ENCODE measurements around the gene DPP6.

DPP6 gene

DNA sequence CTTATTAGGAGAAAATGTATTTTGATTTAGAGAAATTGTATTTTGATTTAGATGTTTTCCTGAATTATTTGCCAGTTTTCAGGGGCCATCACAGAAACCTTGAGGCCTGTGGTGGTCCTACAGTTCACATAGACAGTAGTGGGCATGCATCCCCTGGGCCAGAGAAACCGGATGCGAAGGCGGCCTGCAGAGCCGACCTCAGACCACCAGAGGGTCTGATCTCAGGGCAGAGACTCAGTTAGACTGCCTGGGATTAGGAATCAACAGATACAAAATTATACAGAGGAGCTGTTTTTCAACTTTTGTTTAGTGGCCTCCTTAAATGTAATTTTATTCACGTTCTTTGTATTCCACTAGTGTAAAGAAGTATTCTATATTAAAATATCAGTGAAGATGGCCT, 792.3 kb downstream of the DPP6 start:
- DNase-seq = no peak

DNA sequence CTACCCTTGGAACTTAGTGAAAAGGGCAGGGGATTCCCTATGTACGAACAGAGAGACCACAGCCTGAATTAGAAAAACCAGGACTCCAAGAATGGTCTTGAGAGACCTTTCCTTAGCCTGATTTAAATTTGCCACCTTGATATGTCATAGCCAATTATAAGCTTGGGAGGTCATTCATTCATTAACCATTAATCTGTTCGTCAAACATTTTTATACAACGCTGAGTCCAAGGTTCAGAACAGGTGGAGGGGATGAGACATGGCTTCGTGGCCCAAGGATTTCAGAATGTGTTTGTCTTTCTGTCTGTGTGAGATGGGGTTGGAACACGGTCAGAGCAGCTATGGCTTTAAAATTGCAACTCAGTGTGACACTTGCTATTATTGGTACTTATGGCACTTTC, 792.8 kb downstream of the DPP6 start:
- no peak for DNase-seq

DNA sequence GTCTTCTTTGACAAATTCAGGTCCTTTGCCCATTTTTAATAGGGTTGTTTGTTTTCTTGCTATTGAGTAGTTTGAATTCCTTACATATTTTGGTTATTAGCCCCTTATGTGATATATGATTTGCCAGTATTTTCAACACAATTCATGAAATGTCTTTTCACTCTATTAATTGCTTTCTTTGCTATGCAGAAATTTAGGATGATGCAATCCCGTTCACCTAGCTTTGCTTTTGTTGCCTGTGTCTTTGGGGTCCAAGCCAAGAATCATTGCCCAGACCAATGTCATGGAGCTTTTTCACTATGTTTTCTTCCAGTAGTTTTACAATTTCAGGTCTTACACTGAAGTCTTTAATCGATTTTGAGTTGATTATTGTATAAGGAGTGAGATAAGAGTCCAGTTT, 796.3 kb downstream of the DPP6 start:
- no peak for DNase-seq

DNA sequence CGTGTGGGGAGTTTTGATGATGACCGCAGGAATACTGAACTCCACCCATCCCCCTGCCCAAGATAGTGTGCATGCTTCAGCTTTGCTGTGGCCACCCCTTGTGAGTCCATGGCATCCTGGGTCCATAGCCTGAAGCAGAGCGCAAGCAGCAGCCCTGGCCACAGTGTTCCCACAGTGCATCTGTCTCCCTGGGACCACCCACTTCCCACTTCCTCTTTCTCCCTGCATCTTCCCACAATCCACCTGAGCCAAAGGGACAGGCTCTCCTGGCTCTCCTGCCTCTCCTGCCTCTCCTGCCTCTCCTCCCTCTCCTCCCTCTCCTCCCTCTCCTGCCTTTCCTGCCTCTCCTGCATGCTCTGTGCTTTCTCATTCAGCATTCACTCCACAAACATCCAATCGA, 800.0 kb downstream of the DPP6 start:
- DNase-seq = no peak

DNA sequence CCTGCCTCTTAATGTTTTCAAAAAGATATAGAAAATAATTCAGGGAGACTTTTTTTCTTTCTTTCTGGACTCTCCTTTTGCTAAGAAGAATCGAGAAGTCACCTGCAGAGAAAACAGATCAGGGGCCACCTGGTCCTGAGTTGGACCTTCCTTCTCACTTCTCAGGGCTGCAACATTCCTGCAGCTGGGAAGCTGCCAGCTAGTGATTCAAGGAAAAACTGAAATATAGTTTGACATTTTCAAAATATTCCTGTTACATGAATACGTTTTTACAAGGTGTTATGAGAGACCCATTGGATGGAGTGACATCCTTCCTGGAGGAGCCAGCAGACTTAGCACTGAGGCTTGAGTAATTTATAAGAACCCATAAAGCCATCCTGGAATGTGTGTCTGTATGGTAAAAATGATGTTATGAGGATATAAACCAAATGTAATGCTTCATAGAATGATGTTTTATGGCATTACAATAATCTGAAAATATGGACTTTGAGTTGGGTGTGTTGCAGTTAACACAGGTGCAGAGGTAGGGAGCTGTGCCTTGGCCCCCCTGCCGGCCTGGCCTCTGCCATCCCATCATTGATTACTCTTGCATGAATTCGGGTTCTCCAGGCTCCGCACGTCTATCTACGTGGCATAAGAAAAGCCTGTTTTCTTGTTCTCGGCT, 801.0 kb downstream of the DPP6 start:
- DNase-seq = no peak

DNA sequence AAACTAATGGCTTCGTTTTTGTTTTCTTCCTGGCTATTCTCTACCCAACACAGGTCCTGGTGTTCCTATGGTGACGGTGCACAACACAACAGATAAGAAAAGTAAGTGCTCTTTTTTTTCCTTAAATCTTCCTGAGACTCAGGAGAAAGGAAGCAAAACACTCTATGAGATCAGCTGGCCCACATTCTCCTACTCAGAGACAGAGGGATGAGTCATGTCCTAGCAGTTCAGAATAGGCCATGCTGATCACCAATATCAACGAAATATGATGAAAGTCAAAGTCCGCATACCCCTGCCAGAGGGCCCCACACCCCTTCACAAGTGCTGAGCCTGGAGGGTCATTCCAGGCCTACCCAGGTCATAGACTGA, 801.5 kb downstream of the DPP6 start:
- no peak for DNase-seq

DNA sequence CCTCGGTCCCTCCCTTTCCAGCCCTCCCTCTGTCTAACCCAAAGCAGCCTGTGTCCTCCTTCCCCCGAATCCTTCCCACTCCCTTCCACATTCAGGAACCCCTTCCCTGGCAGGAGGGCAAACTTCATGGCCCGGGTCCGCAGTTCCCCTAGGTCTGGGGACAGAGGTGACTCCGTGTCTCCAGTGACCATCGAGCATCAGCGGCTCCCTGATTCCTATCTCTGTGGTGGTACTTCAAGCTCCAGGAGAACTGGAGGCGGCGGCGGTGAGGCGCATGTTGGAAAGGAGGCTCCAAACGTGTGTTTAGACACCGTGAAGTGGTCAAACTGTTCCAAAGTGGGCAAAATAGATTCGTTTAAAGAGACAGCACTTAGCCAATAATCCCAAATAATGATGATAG, 802.6 kb downstream of the DPP6 start:
- no peak for DNase-seq

DNA sequence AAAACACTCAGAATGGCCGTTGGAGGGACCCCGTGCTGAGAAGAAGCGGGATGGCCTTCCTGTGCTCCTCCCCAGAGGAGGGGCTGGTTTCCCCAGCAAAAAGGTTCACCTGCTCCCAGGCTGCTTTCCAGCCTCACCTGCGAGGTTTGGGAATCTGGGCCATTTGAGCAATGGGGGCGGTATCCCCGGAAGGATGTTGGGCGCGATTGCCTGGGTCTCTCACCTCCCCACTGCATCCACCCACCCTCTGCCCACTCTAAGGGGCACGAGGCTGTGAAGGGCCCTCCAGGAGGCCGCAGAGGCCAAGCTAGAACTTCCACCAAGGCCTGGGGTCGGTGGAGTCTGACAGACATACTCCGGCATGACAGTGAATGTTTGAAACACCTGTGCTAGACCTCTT, 803.2 kb downstream of the DPP6 start:
- no peak for DNase-seq

DNA sequence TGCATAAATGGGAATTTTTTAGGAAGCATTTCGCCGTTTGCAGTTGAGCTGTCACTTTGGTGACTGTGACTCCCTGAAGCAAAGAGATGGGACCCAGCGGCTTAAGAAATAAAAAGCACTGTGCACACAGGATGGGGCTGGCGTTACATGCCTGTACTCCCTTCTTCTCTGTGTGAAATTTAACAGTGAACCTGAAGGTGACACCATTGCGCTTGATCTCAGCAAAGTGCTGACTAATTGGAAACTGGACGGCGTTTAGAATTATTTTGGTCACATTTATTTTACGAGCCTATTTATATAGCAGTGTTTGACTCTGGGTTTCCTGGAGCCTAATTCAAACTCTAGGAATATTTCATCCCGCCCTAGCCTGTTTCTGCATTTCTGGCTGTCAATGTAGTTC, 804.5 kb downstream of the DPP6 start:
- no peak for DNase-seq

DNA sequence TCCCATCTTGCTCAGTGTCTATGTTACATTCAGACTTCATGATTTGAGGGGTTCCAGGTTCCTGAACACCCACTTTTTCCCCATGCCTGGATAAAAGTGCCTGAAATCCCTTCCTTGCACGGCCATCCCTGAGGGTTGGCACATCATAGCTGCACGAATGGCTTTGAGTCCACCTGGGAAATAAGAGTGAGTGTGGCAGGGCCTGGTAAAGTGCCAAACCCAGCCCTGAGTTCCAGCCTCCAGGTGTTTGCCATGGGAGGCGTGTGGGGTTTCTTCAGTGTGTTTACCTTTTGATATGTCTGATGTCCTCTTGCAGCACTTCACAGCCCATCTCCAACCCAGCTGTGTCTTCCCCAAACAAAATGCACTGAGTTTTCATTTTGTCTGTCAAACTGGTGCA, 805.0 kb downstream of the DPP6 start:
- DNase-seq = no peak

DNA sequence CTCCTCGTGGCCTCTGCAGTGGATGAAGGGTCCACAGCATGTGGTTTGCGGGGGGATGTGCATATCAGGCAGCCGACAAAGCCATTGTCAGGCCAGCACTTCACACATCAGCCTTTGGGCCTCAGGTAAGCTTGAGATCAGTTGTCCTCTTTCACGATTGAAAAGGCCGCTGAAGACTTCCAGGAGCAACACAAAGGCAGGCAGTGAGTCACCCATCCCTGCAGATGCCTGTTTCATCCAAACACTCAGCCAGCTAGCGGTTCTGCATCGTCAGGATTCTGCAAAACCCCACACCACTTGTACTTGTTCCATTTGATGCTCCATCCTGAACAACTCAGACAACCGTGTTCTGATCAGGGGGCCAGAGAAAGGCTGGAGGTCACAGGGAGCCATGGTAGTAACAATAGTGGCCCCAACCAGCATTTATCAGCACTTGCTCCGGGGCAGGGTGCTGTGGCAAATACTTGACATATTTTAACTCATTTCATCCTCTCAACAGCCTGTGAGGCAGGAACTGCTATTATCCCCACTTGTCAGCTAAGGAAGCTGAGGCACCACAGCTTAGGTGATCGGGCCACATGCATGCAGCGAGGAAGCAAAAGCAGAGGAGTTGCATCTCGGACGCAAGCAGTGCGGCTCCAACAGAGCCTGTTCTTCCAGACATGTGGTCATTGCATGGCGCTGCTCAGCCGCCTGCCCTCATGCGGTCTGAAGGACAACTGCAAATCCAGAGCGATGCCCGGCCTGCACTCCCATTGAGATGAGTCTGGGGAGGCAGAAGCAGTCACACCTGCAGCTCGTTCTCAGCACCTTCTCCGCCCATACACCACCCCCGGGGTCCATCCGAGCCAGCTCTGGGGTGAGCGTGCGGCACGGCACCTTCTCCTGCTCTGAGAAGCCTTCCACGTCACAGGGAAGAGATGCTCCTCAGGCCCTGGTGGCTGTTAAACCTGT, 805.8 kb downstream of the DPP6 start:
- no peak for DNase-seq

DNA sequence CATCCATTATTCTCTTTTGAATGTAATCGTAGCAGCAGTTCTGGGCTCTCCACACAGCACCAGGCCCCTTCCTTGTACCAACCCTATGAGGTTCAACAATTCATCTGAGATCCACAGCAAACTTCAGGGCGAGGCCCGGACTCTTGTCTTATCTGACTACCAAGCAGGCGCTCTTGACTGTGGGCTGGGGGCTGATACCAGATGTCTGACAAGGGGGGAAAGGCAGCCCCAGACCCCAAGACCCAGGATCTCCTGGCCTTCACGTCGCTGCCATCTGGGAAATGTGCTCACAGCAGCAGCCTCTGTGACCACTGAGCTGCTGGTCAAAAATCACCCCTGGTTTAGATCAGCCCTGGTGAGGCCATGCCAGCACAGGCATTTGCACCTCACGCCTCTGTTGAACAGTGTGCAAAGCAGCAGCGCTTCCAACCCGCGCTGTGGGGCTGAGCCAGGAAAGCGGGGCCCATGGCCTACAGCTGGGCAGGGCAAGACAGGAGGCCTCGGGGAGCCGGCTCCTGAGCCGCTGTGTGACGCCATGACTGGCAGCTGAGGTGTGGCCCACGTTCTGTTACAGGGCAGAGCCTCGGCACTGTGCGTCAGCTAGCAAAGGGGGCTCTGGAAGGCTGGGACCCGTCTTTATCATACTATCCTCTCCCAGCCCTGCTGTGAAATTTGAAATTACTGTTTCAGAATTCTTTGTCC, 806.8 kb downstream of the DPP6 start:
- DNase-seq = no peak

DNA sequence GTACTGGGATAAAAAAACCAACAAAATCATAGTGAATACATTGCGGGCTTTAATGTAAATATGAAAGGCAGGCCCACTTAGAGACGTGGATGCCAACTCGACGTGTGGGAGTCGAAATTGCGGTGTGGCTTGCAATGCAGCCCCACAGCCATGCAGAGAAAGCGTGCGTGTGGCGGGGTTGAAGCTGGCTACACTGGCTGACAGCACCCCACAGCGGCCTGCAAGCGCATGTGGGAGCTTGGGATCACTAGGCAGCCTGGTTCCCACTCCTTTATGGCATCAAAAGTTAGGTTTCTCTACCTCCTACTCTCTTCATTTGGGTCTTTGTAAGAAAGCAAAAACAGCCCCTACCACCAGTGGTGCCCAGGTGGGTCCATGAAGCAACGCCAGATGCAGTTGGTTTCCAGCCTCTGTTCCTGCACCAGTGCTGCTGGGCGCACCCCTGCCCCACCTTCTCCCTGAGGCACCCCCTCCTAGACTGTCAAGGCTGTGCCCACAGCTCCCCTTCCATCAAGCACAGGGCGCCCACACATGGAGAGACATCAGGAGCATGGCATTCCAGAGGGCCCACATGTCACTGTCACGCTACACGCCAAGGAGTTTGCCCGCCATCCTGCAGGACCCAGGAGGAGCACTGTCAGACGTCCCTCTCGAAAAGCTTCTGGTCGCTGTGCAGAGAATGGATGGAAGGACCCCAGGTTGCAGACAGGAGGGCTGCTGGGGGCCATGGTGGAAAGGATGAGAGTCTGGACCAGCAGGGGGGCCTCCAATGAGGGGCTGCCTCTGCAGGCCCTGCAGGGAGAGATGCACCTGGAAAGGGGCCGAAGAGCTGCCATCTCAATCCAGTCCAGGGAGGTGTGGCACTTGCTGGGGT, 807.8 kb downstream of the DPP6 start:
- DNase-seq = no peak

DNA sequence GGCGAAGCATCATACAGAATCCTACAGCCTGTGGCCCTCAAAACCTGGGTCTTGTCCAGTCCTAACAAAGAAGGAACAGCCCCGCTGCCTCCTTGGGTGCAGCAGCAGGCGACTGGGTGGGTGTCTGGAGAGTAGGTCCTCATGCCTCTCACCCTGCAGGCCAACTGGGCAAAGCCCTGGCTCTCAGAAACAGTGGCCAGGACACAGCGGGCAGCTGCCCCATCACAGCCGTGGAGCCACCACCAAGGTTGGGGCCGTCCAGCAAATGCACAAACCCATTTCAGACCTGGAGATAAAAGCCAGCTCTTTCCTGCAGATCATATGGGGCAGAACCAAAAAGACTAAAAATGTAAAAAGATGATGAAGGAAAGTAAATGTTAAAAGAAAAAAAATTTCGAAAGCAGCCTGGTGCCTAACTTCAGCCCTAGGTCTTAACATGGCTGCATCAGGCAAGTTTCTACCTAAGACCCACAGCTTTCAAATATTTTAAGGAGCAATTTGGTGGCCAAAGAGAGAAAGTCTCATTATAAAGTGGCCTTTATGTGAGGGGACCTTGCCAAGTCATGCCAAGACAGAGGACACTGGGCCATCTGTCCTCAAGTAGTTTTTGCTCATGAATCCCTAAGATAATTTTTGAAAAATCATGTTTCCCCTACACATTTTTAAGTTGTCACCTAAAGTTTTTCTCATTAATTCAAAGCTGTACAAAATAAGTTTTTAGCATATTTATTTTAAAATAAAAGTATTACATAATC, 808.6 kb downstream of the DPP6 start:
- DNase-seq = no peak

DNA sequence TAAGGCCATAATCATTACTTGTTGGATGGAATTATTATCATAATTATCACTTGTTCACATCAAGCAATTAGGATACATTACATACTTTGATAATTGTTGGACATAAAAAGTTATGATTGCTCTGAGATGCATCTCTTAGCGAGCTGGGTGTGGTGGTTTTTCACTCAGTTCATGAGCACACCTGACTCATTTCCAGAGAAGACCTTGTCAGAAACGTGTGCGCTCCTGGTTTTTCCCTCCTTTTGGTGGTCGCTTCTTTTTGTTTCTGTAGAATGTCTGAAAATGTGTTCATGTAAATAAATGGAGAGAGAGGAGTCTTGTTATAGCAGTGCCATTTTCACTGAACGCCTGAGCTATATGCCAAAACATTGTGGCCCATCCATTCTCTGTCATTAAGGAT, 809.4 kb downstream of the DPP6 start:
- no peak for DNase-seq

DNA sequence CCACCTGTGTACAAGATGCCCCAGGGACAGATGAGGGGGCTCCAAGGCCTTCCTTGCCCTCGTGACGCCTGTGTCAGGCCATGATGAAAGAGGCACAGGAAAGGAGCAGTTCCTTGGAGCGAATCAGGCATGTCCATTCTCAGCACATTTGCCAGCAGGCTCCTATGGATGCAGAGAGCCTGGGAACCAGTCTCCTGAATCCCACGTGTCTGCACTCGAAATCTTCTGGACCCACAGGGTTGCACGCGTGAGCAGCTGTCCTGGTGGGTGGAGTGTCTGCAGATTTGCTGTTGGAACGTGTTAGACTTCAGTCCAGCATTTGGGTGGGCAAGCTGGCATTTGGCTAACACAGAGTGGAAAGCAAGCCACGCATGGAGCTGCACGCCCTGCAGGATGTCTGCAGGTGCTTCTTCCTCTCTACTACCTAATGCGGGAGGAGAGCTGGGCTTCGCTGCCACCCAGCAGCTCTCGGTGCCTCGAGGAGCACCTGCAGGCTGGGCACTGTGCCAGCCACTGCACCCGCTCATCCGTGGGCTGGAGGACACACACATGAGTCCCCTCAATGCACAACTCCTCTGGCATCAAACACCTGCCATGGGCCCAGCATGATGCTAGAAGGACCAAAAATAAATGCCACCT, 810.1 kb downstream of the DPP6 start:
- DNase-seq = no peak

DNA sequence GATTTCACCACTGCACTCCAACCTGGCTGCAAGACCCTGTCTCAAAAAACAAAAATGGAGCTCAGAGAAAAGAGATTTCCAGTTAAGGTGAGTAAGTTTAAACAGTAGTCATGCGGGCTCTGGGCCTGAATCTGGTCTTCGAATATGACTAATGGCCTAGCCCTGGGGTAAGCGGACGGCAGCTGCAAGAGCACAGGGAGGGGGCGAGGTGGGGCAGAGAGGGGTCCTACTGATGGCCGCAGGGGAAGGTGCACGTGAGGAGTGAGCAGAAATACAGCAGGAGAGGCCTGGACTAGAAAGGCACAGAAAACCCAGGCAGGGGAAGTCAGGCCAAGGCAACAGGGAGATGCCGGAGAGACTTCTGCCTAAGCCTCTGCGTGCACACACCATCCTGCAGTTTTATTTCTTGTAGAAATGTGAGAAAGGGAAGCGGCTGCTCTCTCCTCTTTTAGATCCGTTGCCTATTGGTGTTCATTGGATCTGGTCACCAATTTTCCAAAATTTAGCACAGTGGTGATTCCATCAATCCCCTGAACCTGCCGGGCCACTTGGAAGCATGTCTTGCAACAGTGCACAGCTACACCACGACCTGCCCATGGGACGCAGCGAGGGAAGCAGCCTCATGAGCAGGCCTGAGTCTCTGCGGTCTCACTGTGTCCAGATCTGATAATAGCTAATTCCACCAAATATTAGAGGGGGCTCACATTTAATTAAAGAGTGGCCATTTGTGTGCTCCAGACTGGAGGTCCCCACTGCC, 811.7 kb downstream of the DPP6 start:
- DNase-seq = no peak

DNA sequence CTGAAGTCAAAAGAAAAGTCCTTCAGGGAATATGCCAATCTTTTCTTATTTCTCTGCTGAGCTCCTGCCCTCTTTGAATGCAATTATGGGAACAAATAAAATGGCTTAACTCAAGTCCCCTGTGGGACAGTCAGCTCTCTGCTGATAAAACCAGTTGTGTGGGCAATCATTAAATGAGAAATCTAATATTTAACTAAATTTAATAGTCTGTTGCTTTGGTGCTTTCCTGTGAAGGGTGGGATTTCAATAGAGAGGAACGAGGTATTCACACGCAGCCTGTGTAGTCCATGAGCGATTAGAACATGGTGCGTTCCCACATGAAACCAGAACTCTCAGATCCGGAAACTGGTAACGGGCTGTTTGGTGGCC, 812.3 kb downstream of the DPP6 start:
- no peak for DNase-seq

DNA sequence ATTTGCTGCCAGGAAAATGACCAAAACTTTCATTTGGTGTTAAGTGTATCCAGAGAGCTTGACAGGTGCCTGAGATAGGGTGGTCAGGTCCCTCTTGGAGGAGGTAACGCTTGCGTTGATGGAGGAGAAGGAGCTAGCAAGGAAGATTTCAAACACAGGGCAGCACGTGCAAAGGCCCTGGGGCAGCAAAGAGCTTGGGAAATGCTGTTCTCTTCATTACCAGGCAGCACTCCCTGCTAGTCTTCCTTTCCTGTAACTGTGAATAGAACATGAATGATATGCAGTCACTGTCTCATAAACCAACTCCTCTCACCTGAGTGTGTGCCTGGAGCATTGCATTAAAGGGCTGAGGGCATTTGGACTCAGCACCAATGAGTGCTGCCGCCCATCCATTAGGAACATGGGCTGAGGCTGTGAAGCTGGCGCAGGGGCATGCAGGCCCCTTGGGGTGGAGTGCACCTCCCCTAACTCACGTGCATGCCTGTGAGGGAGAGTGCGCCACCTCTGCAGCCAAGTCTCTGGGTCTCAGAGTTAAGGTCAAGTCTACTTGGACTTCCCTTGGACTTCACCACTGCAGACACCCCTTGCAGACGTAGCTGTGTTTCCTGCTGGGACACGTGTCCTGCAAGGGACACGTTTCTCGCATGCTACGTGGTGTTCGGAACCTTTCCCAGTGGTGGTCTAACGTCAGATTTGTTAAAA, 813.9 kb downstream of the DPP6 start:
- no peak for DNase-seq

DNA sequence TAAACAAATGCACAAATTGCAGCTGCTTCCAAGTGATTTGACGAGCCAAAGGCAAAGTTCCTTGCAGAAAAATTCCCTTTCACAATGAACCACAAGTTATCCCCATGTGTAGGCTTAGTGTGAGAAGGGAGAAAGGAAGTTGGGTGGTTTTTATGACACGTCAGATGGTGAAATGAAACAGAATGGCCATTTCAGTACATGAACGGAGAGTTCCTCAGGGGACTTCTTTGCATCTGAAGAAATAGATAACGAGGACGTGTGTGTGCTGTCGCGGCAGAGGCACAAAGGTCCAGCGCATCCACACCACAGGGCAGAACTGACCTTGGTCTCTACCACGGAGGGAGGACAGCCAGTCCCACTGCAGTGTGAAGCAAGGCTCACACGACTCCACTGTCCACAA, 814.9 kb downstream of the DPP6 start:
- DNase-seq = no peak

All from NCI-H524 treated with DMSO at 0.1 percent for 48 hours (cell line).